K562 (cell line): ENCODE data around the gene ADAMTS14. TPM values are rescaled to one million over a fixed set of nuclear protein-coding genes. Genes with fewer than 3 reads are reported as not detected.

Experiments
- L3MBTL2 ChIP-seq: fragments of 450-650 bp; IDR thresholded peaks from 2 replicates; pipeline ENCODE4 v1.6.1; 2016; ENCODE audit warnings: mild to moderate bottlenecking, moderate library complexity
- polyA plus RNA-seq, 8 experiments: library from polyadenylated mRNA; depleted of rRNA in 4 of 8; stranded (reverse) in 5 of 8; unstranded in 3 of 8; fragments of >200 nt; fragmentation: Nextera tagmentation in 2 of 8; fragmentation: Illumina TruSeq in 1 of 8; extraction: Ambion mirVana in 2 of 8; extraction: Trizol in 1 of 8; gene quantifications; 2 replicates each; pipeline versions ENCODE4 v1.2.1 to v1.2.3, GENCODE V29; 2011 to 2014; ENCODE audit warnings: inconsistent platforms in 1 of 8, missing spikeins in 1 of 8
- total RNA-seq, 7 experiments: library from RNA; depleted of rRNA in 6 of 7; stranded (reverse); fragments of >200 nt in 6 of 7; fragmentation: Illumina TruSeq in 2 of 7; extraction: Trizol in 2 of 7; gene quantifications; 2 replicates each; pipeline versions ENCODE4 v1.2.1 to v1.2.3, GENCODE V29; 2011 to 2021; ENCODE audit warnings: low replicate concordance in 1 of 7
- TF ChIP-seq, protein P1 (sequence below), 2 experiments: fragments of 150-350 bp in 1 of 2; IDR thresholded peaks; 2 replicates each; pipeline ENCODE4 v1.6.1; 2012 to 2016; ENCODE audit warnings: low read depth in 2 of 2, low read length in 2 of 2, mild to moderate bottlenecking in 1 of 2, moderate library complexity in 1 of 2
- TF ChIP-seq, protein P2 (sequence below), 2 experiments: fragments of 450-650 bp; formaldehyde crosslinking in 1 of 2; IDR thresholded peaks; 2 replicates each; pipeline versions ENCODE4 v1.4.0 to v1.6.1; 2014 to 2020; ENCODE audit warnings: mild to moderate bottlenecking in 2 of 2, borderline replicate concordance in 1 of 2, low read depth in 1 of 2
- TF ChIP-seq, protein P3 (sequence below): sonication (generic); formaldehyde crosslinking; IDR thresholded peaks from 2 replicates; pipeline ENCODE4 v1.8.0; 2022; ENCODE audit warnings: mild to moderate bottlenecking, missing genetic modification reagents, borderline replicate concordance
- TF ChIP-seq, protein P4 (sequence below): fragments of 450-650 bp; formaldehyde crosslinking; IDR thresholded peaks from 2 replicates; pipeline ENCODE4 v1.4.0; 2022; ENCODE audit warnings: missing genetic modification characterization
- TF ChIP-seq, protein P5 (sequence below): sonication (generic); formaldehyde crosslinking; IDR thresholded peaks from 2 replicates; pipeline ENCODE4 v1.8.0; 2023; ENCODE audit warnings: mild to moderate bottlenecking, missing genetic modification reagents

ADAMTS14 gene
- total and polyA plus RNA-seq, 9 of the 15 experiments (the other 6 are each of a cell fraction or from before 2014, with no cell fraction given): 0.04 to 37.4 (median 15.9) TPM

DNA sequence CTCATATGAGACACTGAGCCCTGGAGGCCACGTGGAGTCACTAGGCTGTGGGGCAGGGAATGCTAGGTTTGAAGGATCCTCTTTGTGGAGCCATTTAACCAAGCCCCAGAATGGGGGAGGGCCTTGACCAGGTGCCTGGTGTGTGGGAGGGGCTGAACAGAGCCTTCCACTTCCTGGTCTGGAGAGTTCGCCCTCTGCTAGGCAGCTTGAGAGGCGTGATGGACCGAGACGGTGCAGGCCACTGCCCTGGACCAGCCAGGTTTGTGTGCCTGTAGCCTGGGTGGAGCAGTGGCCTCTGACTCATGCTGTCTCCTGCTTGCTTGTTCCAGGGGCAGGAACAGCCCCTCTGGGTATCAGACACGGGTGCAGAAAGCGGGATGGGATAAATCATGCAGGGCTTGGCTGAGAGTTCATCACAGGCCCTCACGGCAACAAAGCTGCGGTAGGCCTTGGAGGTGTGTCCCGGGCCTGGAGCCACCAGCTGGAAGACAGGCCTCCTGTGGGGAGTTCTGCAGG, 27.4 kb downstream of the ADAMTS14 start (continued):
- TF ChIP-seq, protein P1, sequence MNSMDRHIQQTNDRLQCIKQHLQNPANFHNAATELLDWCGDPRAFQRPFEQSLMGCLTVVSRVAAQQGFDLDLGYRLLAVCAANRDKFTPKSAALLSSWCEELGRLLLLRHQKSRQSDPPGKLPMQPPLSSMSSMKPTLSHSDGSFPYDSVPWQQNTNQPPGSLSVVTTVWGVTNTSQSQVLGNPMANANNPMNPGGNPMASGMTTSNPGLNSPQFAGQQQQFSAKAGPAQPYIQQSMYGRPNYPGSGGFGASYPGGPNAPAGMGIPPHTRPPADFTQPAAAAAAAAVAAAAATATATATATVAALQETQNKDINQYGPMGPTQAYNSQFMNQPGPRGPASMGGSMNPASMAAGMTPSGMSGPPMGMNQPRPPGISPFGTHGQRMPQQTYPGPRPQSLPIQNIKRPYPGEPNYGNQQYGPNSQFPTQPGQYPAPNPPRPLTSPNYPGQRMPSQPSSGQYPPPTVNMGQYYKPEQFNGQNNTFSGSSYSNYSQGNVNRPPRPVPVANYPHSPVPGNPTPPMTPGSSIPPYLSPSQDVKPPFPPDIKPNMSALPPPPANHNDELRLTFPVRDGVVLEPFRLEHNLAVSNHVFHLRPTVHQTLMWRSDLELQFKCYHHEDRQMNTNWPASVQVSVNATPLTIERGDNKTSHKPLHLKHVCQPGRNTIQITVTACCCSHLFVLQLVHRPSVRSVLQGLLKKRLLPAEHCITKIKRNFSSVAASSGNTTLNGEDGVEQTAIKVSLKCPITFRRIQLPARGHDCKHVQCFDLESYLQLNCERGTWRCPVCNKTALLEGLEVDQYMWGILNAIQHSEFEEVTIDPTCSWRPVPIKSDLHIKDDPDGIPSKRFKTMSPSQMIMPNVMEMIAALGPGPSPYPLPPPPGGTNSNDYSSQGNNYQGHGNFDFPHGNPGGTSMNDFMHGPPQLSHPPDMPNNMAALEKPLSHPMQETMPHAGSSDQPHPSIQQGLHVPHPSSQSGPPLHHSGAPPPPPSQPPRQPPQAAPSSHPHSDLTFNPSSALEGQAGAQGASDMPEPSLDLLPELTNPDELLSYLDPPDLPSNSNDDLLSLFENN (IDR thresholded peaks at IDR 0.05; ENCODE audit: low read depth in 2 of 2, low read length in 2 of 2): 0 out of 4 replicates have a peak, but pooled peaks of 1 of the 2 experiments have one; percentile 20
- TF ChIP-seq, protein P2, sequence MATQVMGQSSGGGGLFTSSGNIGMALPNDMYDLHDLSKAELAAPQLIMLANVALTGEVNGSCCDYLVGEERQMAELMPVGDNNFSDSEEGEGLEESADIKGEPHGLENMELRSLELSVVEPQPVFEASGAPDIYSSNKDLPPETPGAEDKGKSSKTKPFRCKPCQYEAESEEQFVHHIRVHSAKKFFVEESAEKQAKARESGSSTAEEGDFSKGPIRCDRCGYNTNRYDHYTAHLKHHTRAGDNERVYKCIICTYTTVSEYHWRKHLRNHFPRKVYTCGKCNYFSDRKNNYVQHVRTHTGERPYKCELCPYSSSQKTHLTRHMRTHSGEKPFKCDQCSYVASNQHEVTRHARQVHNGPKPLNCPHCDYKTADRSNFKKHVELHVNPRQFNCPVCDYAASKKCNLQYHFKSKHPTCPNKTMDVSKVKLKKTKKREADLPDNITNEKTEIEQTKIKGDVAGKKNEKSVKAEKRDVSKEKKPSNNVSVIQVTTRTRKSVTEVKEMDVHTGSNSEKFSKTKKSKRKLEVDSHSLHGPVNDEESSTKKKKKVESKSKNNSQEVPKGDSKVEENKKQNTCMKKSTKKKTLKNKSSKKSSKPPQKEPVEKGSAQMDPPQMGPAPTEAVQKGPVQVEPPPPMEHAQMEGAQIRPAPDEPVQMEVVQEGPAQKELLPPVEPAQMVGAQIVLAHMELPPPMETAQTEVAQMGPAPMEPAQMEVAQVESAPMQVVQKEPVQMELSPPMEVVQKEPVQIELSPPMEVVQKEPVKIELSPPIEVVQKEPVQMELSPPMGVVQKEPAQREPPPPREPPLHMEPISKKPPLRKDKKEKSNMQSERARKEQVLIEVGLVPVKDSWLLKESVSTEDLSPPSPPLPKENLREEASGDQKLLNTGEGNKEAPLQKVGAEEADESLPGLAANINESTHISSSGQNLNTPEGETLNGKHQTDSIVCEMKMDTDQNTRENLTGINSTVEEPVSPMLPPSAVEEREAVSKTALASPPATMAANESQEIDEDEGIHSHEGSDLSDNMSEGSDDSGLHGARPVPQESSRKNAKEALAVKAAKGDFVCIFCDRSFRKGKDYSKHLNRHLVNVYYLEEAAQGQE (IDR thresholded peaks at IDR 0.05; ENCODE audit: borderline replicate concordance): no peak; the same call in 1 of the 2 replicates
- TF ChIP-seq, protein P2 (CRISPR knock-in tag; IDR thresholded peaks at IDR 0.05; ENCODE audit: low read depth): peak; percentile 13; the same call in 1 of the 2 replicates
- TF ChIP-seq, protein P3, sequence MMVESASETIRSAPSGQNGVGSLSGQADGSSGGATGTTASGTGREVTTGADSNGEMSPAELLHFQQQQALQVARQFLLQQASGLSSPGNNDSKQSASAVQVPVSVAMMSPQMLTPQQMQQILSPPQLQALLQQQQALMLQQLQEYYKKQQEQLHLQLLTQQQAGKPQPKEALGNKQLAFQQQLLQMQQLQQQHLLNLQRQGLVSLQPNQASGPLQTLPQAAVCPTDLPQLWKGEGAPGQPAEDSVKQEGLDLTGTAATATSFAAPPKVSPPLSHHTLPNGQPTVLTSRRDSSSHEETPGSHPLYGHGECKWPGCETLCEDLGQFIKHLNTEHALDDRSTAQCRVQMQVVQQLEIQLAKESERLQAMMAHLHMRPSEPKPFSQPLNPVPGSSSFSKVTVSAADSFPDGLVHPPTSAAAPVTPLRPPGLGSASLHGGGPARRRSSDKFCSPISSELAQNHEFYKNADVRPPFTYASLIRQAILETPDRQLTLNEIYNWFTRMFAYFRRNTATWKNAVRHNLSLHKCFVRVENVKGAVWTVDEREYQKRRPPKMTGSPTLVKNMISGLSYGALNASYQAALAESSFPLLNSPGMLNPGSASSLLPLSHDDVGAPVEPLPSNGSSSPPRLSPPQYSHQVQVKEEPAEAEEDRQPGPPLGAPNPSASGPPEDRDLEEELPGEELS (CRISPR knock-in tag): no peak
- TF ChIP-seq L3MBTL2: peak; percentile 86
- TF ChIP-seq, protein P4, sequence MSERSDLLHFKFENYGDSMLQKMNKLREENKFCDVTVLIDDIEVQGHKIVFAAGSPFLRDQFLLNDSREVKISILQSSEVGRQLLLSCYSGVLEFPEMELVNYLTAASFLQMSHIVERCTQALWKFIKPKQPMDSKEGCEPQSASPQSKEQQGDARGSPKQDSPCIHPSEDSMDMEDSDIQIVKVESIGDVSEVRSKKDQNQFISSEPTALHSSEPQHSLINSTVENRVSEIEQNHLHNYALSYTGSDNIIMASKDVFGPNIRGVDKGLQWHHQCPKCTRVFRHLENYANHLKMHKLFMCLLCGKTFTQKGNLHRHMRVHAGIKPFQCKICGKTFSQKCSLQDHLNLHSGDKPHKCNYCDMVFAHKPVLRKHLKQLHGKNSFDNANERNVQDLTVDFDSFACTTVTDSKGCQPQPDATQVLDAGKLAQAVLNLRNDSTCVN: no peak
- TF ChIP-seq, protein P5, sequence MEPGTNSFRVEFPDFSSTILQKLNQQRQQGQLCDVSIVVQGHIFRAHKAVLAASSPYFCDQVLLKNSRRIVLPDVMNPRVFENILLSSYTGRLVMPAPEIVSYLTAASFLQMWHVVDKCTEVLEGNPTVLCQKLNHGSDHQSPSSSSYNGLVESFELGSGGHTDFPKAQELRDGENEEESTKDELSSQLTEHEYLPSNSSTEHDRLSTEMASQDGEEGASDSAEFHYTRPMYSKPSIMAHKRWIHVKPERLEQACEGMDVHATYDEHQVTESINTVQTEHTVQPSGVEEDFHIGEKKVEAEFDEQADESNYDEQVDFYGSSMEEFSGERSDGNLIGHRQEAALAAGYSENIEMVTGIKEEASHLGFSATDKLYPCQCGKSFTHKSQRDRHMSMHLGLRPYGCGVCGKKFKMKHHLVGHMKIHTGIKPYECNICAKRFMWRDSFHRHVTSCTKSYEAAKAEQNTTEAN (CRISPR knock-in tag): no peak
